Activated naive CD8-positive, alpha-beta T cell treated with anti-CD3 and anti-CD28 coated beads, Interleukin-2, amount 50 U/mL, for 24 hours (primary cell): ENCODE measurements around the gene ZDHHC8.
A peak's percentile ranks its signal among the peaks of the same experiment; 100 is the strongest.

Experiments
- ATAC-seq: fragments of 150-1000 bp; cut with Tn5 transposase; one replicate; pipeline ENCODE4 v1.10.0; 2021
- DNase-seq: peaks from one replicate; pipeline ENCODE4 v3.0.0; 2021
- H3K27ac Mint-ChIP-seq: one replicate; pipeline ENCODE4 v1.8.0; 2021; ENCODE audit warnings: mild to moderate bottlenecking, mixed read lengths
- H3K27me3 Mint-ChIP-seq: one replicate; pipeline ENCODE4 v1.8.0; 2021; ENCODE audit warnings: mixed read lengths
- H3K36me3 Mint-ChIP-seq: one replicate; pipeline ENCODE4 v1.8.0; 2021; ENCODE audit warnings: low read depth, mixed read lengths
- H3K4me1 Mint-ChIP-seq: one replicate; pipeline ENCODE4 v1.8.0; 2021; ENCODE audit warnings: mixed read lengths
- H3K4me3 Mint-ChIP-seq: one replicate; pipeline ENCODE4 v1.8.0; 2021; ENCODE audit warnings: mild to moderate bottlenecking, moderate library complexity, mixed read lengths
- H3K9me3 Mint-ChIP-seq: one replicate; pipeline ENCODE4 v1.8.0; 2021; ENCODE audit warnings: mixed read lengths

Gene ZDHHC8

DNA sequence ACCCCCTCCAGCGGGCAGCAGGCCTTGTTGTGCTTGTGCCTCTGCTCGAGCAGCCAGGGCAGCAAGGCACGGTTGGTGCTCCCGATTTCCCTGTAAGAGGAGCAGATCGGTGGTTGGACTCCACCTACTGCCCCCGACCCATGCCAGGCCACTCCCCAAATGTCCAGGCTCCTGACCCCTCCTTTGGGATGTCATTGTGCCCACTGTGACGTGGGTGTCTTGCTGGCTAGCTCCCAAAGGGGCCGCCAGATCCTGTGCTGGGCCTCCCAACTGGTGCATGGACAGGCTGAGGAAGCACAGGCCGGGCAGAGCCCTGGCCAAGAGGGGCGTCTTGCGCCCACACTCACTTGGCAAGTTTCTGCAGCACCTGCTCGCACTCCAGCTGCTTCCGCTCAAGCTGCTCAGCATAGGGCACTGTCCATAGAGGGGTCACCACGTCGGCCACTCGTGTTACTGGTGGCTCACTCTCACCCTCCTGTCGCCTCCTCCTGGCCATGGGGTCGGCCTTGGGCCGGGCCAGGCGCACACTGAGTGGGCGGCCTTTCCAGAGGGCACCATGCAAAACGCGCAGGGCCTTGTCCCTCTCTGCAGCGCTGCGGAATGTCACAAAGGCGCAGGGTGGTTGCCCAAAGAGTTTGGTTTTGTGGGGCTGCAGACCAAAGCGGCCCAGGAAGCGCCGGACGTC is 15.8 kb upstream of the ZDHHC8 start, which contains the start of gene RANBP1:
TSS of gene RANBP1 (plus strand) at position 414 of the 685 bp plus-strand sequence. CDS start at position 495, 81 bp downstream.
- DNase-seq (no peak), ATAC-seq (no peak)
- H3K4me1 Mint-ChIP-seq, result peaks cover 60% of the 10 kb centered on the region
- H3K27me3 Mint-ChIP-seq, result peaks cover 3% of the 10 kb centered on the region
- H3K36me3 Mint-ChIP-seq, result peaks cover 45% of the 10 kb centered on the region
- peak within 1 kb of the TSS; percentile 89 for H3K4me3 Mint-ChIP-seq
- peak within 1 kb of the TSS; percentile 93 for H3K27ac Mint-ChIP-seq
- H3K9me3 Mint-ChIP-seq, result no peaks in the 10 kb centered on the region

DNA sequence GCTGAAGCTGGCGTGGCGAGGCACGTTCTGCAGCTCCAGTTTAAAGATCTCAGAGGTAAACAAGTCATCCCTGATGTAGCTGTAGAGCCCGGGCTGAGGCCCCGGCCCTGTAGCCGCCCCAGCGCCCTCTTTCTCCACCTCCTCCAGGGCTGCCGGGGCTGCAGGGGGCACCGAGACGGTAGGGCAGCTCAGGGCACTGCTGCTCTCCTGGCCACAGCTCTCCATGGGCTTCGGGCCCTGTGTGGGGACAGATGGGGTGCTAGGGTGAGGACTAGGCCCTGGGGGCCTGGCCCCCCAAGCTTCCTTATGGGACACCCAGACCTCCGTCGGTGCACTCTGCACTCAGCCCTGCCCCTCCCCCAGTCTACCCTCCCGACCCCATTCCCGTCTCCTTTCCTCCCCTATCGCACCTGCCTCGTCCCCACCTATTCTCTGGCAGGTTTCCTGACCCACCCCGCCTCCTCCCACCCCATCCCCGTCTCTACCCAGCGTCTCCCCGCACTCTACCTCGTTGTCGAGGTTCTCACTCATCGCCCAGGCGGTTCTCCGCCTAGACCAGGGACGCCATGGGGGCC is 15.1 kb upstream of the ZDHHC8 start:
- ATAC-seq (no peak), DNase-seq (no peak)
- Mint-ChIP-seq H3K36me3 (peaks cover 49% of the 10 kb centered on the region), H3K4me1 (peaks cover 57% of the 10 kb centered on the region), H3K9me3 (no peaks in the 10 kb centered on the region), H3K4me3 (peak overlapping the region; percentile 89), H3K27ac (peak overlapping the region; percentile 93), H3K27me3 (peaks cover 3% of the 10 kb centered on the region)

- peaks cover 58% of the 10 kb centered on the region for H3K4me1 Mint-ChIP-seq
- H3K36me3 Mint-ChIP-seq, result peaks cover 54% of the 10 kb centered on the region
- DNase-seq, result peak; percentile 98
Measured at GRCh38 chr22:20116951-20117632, 14.5 kb upstream of the ZDHHC8 start, which contains the start of gene TRMT2A. Gene TRMT2A (minus strand): TSS chr22:20117226. CDS start chr22:20116906, 320 bp downstream.

DNA sequence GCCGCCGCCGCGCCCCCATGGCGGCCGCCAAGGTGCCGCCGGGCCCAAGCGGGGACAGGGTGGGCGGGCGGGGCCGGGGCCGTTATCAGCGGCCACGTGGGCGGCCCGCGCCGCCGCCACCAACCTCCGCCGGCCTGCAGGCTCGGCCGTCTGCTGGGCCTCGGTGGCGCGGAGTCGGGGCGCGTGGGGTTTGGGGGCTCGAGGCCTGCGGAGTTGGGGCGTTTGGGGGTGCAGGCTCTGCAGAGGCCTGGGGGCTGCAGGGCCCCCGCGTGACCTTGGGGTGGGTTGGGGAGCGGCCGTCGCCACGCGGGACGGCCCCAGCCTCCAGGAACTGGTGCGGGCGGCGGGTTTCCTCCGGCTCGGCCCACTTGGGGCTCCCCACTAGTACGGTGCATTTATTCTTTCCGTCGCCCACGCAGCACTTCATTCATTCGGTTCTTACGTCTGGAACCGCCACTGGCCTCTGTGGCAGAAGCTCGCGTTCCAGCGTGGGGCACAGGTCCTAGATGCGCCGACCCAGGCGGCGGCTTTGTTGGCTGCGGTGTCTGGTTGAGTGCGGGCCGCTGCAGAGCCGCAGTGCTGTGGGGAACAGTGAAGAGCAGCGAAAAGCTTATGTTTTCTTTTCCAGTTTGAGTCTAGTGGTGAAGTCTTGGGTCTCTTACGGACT is 13.8 kb upstream of the ZDHHC8 start:
- ATAC-seq (peak; percentile 35), DNase-seq (peak; percentile 86)

More at GRCh38 chr22:20116951-20117632, 14.5 kb upstream of the ZDHHC8 start, which contains the start of gene TRMT2A:
- H3K27ac Mint-ChIP-seq, result peak within 1 kb of the TSS; percentile 94
- peak within 1 kb of the TSS; percentile 94 for H3K4me3 Mint-ChIP-seq
- peaks cover 3% of the 10 kb centered on the region for H3K27me3 Mint-ChIP-seq
- ATAC-seq, result peak; percentile 78
- no peaks in the 10 kb centered on the region for H3K9me3 Mint-ChIP-seq

DNA sequence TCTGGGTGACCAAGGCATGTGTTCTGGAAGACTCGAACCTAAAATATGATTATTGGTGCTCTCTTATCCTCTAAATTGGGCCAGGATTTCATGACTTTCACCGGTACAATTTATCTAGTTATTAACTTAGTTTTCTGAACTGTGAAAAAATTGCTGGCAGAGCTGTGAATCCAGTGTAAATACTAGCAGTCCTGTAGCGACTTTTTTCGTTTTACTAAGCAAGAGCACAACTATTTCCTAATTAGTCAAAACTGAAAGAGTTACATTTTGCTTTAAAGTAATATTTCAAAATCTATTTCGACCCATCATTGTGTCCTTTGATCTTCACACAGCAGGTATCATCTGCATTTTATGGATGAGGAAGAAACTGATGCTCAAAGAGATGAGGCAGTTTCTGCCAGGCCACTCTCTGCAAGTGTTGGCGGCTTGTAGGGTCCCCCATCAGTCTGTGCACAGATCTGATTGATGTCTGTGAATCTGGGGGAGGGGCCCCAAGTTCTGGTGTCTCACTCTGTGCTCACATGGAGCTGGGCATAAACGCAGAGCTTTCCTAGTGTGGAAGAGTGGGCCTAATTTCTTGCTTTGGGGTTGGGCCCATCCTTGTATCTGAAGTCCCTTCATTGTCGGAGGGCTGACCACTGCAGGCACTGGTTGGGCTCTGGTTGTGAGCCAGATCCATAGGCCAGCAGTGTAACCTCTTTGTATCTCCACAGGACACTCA is 13.1 kb upstream of the ZDHHC8 start:
- ATAC-seq (no peak), DNase-seq (no peak)
- Mint-ChIP-seq H3K4me3 (peak overlapping the region; percentile 94), H3K27ac (peak overlapping the region; percentile 94), H3K36me3 (peaks cover 57% of the 10 kb centered on the region), H3K9me3 (no peaks in the 10 kb centered on the region), H3K27me3 (peaks cover 3% of the 10 kb centered on the region), H3K4me1 (peaks cover 53% of the 10 kb centered on the region)

More for the DNA sequence above, 13.8 kb upstream of the ZDHHC8 start:
- peak overlapping the region; percentile 94 for H3K4me3 Mint-ChIP-seq
- H3K9me3 Mint-ChIP-seq, result no peaks in the 10 kb centered on the region
- H3K4me1 Mint-ChIP-seq, result peaks cover 56% of the 10 kb centered on the region
- peaks cover 3% of the 10 kb centered on the region for H3K27me3 Mint-ChIP-seq
- H3K27ac Mint-ChIP-seq, result peak overlapping the region; percentile 94
- H3K36me3 Mint-ChIP-seq, result peaks cover 57% of the 10 kb centered on the region

DNA sequence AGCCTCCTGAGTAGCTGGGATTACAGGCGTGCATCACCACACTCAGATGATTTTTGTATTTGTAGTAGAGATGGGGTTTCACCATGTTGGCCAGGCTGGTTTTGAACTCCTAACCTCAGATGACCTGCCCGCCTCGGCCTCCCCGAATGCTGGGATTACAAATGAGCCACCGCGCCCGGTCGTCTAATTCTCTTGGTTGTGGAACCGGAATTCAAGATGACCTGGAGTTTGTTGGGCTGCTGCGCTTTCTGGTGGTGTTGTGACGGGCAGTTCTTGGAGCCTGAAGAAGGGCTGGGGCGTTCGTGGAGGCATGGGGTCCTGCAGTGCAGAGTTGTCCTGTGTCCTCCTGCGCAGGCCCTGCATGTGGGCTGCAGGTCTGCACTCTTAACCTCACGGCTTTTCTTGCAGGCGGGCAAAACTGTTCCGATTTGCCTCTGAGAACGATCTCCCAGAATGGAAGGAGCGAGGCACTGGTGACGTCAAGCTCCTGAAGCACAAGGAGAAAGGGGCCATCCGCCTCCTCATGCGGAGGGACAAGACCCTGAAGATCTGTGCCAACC is 9.7 kb upstream of the ZDHHC8 start:
- Mint-ChIP-seq H3K36me3 (peaks cover 60% of the 10 kb centered on the region), H3K27me3 (peaks cover 3% of the 10 kb centered on the region), H3K9me3 (no peaks in the 10 kb centered on the region), H3K27ac (peak overlapping the region; percentile 74), H3K4me3 (peak overlapping the region; percentile 43), H3K4me1 (peaks cover 39% of the 10 kb centered on the region)
- no peak for DNase-seq
- ATAC-seq, result no peak

GRCh38 chr22:20123366-20124082 is 8.1 kb upstream of the ZDHHC8 start:
- Mint-ChIP-seq H3K4me1 (peaks cover 43% of the 10 kb centered on the region), H3K27ac (no peak overlapping the region), H3K27me3 (no peaks in the 10 kb centered on the region), H3K4me3 (no peak overlapping the region), H3K36me3 (peaks cover 59% of the 10 kb centered on the region), H3K9me3 (no peaks in the 10 kb centered on the region)
- DNase-seq, result no peak
- ATAC-seq, result no peak

GRCh38 chr22:20124083-20124787 is 7.4 kb upstream of the ZDHHC8 start:
- Mint-ChIP-seq H3K27me3 (no peaks in the 10 kb centered on the region), H3K4me3 (no peak overlapping the region), H3K4me1 (peaks cover 44% of the 10 kb centered on the region), H3K27ac (no peak overlapping the region), H3K9me3 (no peaks in the 10 kb centered on the region), H3K36me3 (peaks cover 53% of the 10 kb centered on the region)
- DNase-seq, result no peak
- ATAC-seq, result no peak

DNA sequence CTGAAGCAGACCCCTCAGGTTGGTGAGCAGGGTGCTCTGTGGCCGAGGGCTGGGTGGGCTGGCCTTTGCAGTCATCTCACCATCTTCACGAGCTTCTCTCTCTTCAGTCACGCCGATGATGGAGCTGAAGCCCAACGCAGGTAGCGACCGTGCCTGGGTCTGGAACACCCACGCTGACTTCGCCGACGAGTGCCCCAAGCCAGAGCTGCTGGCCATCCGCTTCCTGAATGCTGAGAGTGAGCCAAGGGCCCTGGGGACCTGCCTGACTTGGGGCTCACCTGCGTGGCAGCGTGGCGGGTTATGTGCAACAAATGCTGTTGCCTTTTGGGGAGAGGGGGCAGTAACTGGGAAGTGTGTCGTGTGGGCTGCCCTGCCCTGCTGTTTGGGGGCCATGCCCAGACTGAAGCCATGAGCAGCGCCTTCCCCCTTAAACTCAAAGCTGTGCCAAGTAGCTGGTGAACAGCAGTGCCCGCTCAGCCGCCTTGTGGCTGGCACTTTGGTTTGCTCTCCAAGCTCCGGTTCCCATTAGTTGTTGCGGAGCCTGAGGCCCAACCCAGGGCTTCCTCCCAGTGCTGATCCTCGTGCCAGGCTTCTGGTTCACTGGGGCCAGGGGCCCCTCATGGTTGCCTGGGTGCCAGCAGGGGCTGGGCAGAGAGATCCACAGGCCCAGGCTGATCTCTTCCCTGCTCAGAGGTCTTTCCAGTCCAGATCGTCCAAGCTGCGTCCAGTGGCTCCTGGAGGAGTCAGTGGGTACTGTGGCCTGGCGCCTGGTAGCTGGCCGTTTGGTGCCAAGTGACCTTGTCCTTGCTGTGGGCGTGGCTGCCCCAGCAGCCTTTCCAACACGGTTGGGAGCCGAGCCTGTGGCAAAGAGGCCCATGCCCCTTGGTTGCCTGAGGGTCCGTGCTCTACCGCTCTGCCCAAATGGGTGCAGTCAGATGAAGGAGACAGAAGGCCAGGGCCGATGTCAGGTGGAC is 6.1 kb upstream of the ZDHHC8 start:
- Mint-ChIP-seq H3K4me1 (peaks cover 36% of the 10 kb centered on the region), H3K4me3 (no peak overlapping the region), H3K36me3 (peaks cover 41% of the 10 kb centered on the region), H3K9me3 (no peaks in the 10 kb centered on the region), H3K27me3 (no peaks in the 10 kb centered on the region), H3K27ac (no peak overlapping the region)
- ATAC-seq (no peak), DNase-seq (no peak)

GRCh38 chr22:20126284-20127029 is 5.1 kb upstream of the ZDHHC8 start:
- no peak for DNase-seq
- no peaks in the 10 kb centered on the region for H3K9me3 Mint-ChIP-seq
- no peak for ATAC-seq
- H3K27me3 Mint-ChIP-seq, result no peaks in the 10 kb centered on the region
- no peak overlapping the region for H3K4me3 Mint-ChIP-seq
- H3K4me1 Mint-ChIP-seq, result peaks cover 32% of the 10 kb centered on the region
- H3K27ac Mint-ChIP-seq, result no peak overlapping the region
- H3K36me3 Mint-ChIP-seq, result peaks cover 33% of the 10 kb centered on the region

DNA sequence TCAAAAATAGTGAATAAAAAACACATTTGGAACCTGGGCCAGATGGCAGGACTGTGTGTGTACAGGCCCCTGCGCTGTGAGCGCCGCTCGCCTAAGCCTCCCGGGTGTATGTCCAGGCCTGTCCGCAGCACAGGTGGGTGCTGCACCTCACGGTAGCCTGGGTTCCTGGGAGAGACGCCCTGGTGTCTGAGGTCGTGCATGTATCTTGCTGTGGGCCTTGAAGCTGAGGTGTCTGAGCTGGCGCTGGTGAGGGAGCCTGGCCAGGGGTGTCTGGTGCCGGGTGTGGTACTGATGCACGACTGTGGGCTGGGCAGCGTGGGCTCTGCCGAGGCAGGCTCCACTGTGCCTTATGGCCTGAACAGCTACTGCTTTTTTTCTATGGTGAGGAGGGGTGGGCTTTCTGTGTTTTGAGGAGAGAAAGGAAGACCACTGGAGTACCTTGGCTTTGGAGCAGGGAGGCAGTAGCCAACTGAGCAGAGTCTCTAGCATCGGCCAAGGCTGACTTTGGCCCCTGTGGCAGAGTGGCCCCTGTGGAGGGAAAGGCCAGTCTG is 4.2 kb upstream of the ZDHHC8 start:
- Mint-ChIP-seq H3K4me3 (no peak overlapping the region), H3K4me1 (peaks cover 23% of the 10 kb centered on the region), H3K27me3 (no peaks in the 10 kb centered on the region), H3K36me3 (peaks cover 24% of the 10 kb centered on the region), H3K9me3 (no peaks in the 10 kb centered on the region), H3K27ac (peak overlapping the region; percentile 53)
- no peak for ATAC-seq
- DNase-seq, result no peak
